Activated CD8-positive, alpha-beta T cell treated with anti-CD3 and anti-CD28 coated beads for 36 hours (primary cell): ENCODE data around the gene FOLR1. TPM values are rescaled to one million over a fixed set of nuclear protein-coding genes. Genes with fewer than 3 reads are reported as not detected.

Experiments used
- ATAC-seq: fragments of 200-7000 bp; cut with Tn5 transposase; one replicate; pipeline ENCODE4 v1.10.0; 2021; ENCODE audit warnings: mild to moderate bottlenecking, moderate library complexity
- CTCF ChIA-PET: fragments of 350-600 bp; sonication (Branson Sonifier 250); formaldehyde crosslinking; loops from one replicate; lab custom pipeline; 2021; ENCODE audit warnings: antibody characterized with exemption; lab: Charles Lee
- POLR2A ChIA-PET: fragments of 350-600 bp; sonication (Branson Sonifier 250); formaldehyde crosslinking; loops from one replicate; lab custom pipeline; 2021; ENCODE audit warnings: antibody characterized with exemption; lab: Charles Lee
- DNase-seq: peaks from one replicate; pipeline ENCODE4 v3.0.0-alpha.2; 2020
- H3K27ac Mint-ChIP-seq: one replicate; pipeline ENCODE4 v1.8.0; 2021; ENCODE audit warnings: mild to moderate bottlenecking, mixed read lengths
- H3K27me3 Mint-ChIP-seq: one replicate; pipeline ENCODE4 v1.8.0; 2021; ENCODE audit warnings: mixed read lengths
- H3K36me3 Mint-ChIP-seq: one replicate; pipeline ENCODE4 v1.8.0; 2021; ENCODE audit warnings: low read depth, mixed read lengths
- H3K4me1 Mint-ChIP-seq: one replicate; pipeline ENCODE4 v1.8.0; 2021; ENCODE audit warnings: low read depth, mixed read lengths
- H3K4me3 Mint-ChIP-seq: one replicate; pipeline ENCODE4 v1.8.0; 2021; ENCODE audit warnings: mild to moderate bottlenecking, moderate library complexity, mixed read lengths
- H3K9me3 Mint-ChIP-seq: one replicate; pipeline ENCODE4 v1.8.0; 2021; ENCODE audit warnings: mixed read lengths
- intact Hi-C: fragments of 100-400 bp; cut with micrococcal nuclease; formaldehyde crosslinking; loops from one replicate; pipeline ENCODE4 v1.10.0; 2022
- total RNA-seq, 2 experiments: library from RNA; stranded (reverse); gene quantifications; one replicate each; pipeline ENCODE4 v1.2.3, GENCODE V29; 2021
- TF ChIP-seq, protein P1 (sequence below): fragments of 200-600 bp; IDR thresholded peaks from one replicate; pipeline ENCODE4 v1.8.0; 2022; ENCODE audit warnings: antibody characterized with exemption, mild to moderate bottlenecking

The FOLR1 gene
- total RNA-seq, 2 experiments from 2014 or later: not detected

DNA sequence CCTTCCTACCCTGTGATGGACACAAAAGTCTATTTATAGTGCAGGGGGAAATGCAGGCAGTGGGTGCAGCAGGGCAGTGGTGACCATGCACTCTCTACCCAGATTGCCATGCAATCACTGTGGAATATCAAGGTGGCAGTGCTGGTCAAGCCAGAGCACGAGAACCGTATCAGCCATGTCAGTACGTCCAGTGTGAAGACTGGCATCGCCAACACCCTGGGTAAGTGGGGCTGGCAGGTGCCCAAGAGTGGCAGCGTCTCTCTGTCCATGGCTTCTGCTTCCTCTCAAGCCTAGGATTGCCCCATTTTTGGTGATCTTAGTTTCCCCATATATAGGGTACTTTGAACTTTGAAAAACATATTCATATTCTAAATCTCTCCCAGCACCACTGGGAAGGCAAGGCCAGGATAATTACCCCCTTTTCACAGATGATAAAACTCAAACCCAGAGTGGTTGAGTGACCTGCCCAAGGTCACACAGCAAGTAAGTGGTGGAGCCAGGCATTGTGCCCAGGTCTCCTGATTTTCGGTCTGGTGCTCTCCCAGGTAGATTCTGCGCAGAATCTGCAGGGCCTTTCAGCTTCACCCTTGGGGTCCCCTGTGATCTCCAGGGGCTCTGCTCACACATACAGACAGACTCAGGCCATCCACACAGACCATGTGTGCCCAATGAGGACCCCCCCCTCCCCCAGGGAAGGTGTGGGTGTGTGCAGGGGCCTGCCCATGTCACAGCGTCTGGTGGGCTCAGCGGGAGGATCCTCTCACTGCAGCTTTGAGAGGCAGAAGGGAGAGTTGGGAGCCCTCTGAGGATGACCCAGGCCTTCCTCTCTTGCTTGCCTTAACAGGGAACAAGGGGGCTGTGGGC lies 39.7 kb downstream of the FOLR1 start:
- ATAC-seq (no peak), DNase-seq (no peak)
- CTCF ChIA-PET: no interaction called here
- no peaks in the 10 kb centered on the region for H3K27me3 Mint-ChIP-seq
- no peaks in the 10 kb centered on the region for H3K9me3 Mint-ChIP-seq
- H3K36me3 Mint-ChIP-seq: peaks cover 7% of the 10 kb centered on the region
- no peak overlapping the region for H3K4me3 Mint-ChIP-seq
- H3K27ac Mint-ChIP-seq: no peak overlapping the region
- intact Hi-C loops: no loop called here
- TF ChIP-seq, protein P1, sequence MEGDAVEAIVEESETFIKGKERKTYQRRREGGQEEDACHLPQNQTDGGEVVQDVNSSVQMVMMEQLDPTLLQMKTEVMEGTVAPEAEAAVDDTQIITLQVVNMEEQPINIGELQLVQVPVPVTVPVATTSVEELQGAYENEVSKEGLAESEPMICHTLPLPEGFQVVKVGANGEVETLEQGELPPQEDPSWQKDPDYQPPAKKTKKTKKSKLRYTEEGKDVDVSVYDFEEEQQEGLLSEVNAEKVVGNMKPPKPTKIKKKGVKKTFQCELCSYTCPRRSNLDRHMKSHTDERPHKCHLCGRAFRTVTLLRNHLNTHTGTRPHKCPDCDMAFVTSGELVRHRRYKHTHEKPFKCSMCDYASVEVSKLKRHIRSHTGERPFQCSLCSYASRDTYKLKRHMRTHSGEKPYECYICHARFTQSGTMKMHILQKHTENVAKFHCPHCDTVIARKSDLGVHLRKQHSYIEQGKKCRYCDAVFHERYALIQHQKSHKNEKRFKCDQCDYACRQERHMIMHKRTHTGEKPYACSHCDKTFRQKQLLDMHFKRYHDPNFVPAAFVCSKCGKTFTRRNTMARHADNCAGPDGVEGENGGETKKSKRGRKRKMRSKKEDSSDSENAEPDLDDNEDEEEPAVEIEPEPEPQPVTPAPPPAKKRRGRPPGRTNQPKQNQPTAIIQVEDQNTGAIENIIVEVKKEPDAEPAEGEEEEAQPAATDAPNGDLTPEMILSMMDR: no peak
- POLR2A ChIA-PET: interaction anchor here (1.5 kb wide), 1 partner anchor 10 kb away, joined by 7 read pairs; no protein-coding TSS in a partner anchor
- peaks cover 2% of the 10 kb centered on the region for H3K4me1 Mint-ChIP-seq

DNA sequence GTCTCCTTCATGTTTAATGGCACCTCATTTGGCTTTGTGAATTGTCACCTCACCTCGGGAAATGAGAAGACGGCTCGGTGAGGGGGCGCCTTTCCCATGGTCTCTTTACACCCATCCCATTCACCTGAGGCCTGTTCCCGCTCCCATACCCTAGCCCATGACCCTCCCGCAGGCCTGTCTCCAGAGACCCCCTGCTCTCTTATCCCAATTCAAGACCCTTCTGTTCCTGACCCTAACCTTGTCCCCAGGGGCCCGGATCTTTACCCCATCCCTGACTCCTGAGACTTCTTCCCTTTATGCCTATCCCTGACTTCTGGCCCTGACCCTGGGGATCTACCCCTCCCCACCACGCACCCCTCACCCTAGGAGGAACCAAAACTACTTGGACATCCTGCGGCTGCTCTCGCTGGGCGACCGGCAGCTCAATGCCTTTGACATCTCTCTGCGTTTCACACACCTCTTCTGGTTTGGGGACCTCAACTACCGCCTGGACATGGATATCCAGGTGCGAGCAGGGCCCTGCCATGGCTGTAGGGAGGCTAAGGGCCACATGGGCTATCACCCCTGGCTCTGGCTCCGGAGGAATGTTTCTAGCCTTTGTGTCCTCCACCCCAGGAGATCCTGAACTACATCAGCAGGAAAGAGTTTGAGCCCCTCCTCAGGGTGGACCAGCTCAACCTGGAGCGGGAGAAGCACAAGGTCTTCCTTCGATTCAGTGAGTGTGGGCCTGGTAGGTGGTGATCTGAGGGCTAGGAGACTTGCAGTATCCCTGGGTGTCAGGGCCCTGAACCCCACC lies 40.5 kb downstream of the FOLR1 start:
- ChIA-PET POLR2A (interaction anchor here (1.5 kb wide), 1 partner anchor 11 kb away, joined by 7 read pairs; no protein-coding TSS in a partner anchor), CTCF (no interaction called here)
- DNase-seq (no peak), ATAC-seq (no peak)
- Mint-ChIP-seq H3K36me3 (peaks cover 13% of the 10 kb centered on the region), H3K27me3 (no peaks in the 10 kb centered on the region), H3K4me1 (peaks cover 2% of the 10 kb centered on the region), H3K27ac (no peak overlapping the region), H3K9me3 (no peaks in the 10 kb centered on the region), H3K4me3 (no peak overlapping the region)
- TF ChIP-seq, protein P1: no peak
- intact Hi-C loops: no loop called here

DNA sequence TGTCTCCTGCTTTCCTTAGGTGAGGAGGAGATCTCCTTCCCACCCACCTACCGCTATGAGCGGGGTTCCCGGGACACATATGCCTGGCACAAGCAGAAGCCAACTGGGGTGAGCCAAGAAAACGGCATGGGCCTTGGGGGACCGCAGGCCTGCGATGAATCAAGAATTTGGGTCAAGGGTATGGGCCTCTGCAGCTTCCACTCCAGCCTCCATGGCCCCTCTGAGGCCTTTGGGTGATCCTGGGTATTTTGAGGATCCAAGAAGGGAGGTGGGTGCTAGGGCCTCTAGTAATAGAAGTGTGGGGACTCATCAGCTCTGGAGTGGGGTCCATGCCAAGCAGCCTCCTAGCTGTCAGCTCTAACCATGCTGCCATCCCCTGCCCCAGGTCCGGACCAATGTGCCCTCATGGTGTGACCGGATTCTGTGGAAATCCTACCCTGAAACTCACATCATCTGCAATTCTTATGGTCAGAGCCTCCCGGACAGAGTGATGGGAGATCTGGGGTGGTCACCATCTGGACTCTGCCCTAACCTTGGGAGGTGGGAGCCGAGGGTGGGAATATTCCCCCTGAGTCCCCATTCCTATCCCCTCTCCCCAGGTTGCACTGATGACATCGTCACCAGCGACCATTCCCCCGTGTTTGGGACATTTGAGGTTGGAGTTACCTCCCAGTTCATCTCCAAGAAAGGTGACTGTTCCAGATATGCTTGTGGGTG lies 41.3 kb downstream of the FOLR1 start:
- peaks cover 2% of the 10 kb centered on the region for H3K4me1 Mint-ChIP-seq
- CTCF ChIA-PET: no interaction called here
- peaks cover 13% of the 10 kb centered on the region for H3K36me3 Mint-ChIP-seq
- ATAC-seq (no peak), DNase-seq (no peak)
- intact Hi-C loops: no loop called here
- no peak overlapping the region for H3K27ac Mint-ChIP-seq
- TF ChIP-seq, protein P1: no peak
- POLR2A ChIA-PET: interaction anchor here (1.5 kb wide), 1 partner anchor 11 kb away, joined by 7 read pairs; no protein-coding TSS in a partner anchor
- no peaks in the 10 kb centered on the region for H3K27me3 Mint-ChIP-seq
- H3K4me3 Mint-ChIP-seq: no peak overlapping the region
- H3K9me3 Mint-ChIP-seq: no peaks in the 10 kb centered on the region

DNA sequence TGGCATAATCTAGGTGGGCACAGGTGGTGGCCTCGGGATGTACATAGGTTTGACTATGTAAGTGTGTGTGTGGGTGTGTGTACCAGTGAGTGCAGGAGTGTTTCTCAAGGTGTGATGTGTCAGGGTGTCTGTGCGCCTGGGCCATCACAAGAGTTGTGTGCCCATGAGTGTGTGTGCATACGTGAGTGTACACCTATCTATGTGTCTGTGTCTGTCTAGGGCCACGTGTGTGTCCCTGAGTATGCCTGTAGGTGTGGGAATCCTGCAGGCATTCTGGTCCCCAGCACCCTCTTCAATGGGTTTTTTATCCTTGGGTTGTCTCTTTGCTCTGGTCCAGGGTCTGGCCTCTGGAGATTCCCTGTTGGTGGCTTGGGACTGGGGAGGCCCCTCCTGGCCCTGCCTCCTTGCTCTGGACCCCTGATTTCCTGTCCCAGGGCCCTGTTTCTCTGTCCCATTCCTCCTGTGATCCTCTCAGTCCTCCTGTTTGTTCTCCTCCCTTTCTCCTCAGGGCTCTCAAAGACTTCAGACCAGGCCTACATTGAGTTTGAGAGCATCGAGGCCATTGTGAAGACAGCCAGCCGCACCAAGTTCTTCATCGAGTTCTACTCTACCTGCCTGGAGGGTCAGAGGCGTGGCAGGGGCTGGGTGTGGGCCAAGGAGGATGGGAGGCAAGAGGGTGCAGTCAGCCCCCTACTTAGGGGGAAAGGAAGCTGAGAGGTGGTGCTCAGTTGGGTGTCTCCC lies 42.0 kb downstream of the FOLR1 start:
- H3K9me3 Mint-ChIP-seq: no peaks in the 10 kb centered on the region
- ATAC-seq: no peak

More for the DNA sequence above, 42.0 kb downstream of the FOLR1 start:
- intact Hi-C loops: no loop called here
- POLR2A ChIA-PET: interaction anchor here (0.9 kb wide), 1 partner anchor 9 kb away, joined by 3 read pairs; the partner anchor contains the start of gene INPPL1
- CTCF ChIA-PET: no interaction called here
- Mint-ChIP-seq H3K4me1 (peaks cover 4% of the 10 kb centered on the region), H3K27me3 (peaks cover 2% of the 10 kb centered on the region), H3K4me3 (no peak overlapping the region), H3K27ac (no peak overlapping the region), H3K36me3 (peaks cover 14% of the 10 kb centered on the region)
- TF ChIP-seq, protein P1: no peak
- DNase-seq: no peak
